AG08395 (cell line): ENCODE measurements around the gene SMTN.
A peak's percentile ranks its signal among the peaks of the same experiment; 100 is the strongest.
"Not testable (repeated sequence)": the region's sequence is repeated elsewhere in the genome, so short reads cannot be mapped to it uniquely, and the experiment has no call there.

ENCODE experiments used
- DNase-seq: peaks from one replicate; pipeline ENCODE4 v3.0.0; 2012; ENCODE audit warnings: mixed read lengths, low spot score

Gene SMTN

GRCh38 chr22:31073125-31073524 lies 8.0 kb upstream of the SMTN start:
- not testable (repeated sequence) for DNase-seq

- DNase-seq = not testable (repeated sequence)
Measured at GRCh38 chr22:31073545-31074145, 7.5 kb upstream of the SMTN start.

GRCh38 chr22:31075961-31076360 lies 5.2 kb upstream of the SMTN start:
- DNase-seq = peak; percentile 87

- no peak for DNase-seq
Measured at GRCh38 chr22:31077681-31078080, 3.4 kb upstream of the SMTN start.

- DNase-seq = peak; percentile 60
Measured at GRCh38 chr22:31078389-31078788, 2.7 kb upstream of the SMTN start.

DNA sequence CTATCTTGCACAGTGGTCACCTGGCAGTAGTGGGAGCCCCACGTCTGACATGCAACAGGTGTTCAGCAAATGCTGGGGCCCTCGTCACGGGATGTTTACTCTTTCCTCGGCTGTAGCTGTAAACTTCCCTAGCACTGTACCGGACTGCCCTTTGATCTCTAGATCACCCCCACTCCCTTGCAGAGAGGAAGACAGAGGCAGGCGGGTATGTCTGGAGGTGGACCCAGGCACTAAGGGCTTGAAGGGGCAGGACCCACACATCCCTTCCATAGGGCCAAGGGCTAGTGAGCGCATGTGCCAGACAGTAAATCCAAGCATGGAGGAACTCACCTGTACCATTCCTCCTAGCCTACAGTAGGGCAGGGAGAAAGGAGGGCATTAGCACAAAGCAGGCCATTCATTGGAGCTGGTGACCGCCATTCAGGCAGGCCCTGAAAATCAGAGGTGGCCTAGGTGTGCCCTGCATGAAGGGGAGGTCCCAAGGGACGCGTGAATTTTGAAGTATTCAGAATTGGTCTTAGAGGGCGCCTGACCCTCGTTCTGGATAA lies 1.9 kb upstream of the SMTN start:
- no peak for DNase-seq

GRCh38 chr22:31080164-31080847 lies 812 bp upstream of the SMTN start:
- no peak for DNase-seq

GRCh38 chr22:31081963-31082605 lies 966 bp downstream of the SMTN start:
- DNase-seq = peak; percentile 31

- DNase-seq = peak; percentile 74
Measured at GRCh38 chr22:31082606-31083376, 1.7 kb downstream of the SMTN start.

GRCh38 chr22:31083377-31083768 lies 2.3 kb downstream of the SMTN start:
- DNase-seq = no peak

DNA sequence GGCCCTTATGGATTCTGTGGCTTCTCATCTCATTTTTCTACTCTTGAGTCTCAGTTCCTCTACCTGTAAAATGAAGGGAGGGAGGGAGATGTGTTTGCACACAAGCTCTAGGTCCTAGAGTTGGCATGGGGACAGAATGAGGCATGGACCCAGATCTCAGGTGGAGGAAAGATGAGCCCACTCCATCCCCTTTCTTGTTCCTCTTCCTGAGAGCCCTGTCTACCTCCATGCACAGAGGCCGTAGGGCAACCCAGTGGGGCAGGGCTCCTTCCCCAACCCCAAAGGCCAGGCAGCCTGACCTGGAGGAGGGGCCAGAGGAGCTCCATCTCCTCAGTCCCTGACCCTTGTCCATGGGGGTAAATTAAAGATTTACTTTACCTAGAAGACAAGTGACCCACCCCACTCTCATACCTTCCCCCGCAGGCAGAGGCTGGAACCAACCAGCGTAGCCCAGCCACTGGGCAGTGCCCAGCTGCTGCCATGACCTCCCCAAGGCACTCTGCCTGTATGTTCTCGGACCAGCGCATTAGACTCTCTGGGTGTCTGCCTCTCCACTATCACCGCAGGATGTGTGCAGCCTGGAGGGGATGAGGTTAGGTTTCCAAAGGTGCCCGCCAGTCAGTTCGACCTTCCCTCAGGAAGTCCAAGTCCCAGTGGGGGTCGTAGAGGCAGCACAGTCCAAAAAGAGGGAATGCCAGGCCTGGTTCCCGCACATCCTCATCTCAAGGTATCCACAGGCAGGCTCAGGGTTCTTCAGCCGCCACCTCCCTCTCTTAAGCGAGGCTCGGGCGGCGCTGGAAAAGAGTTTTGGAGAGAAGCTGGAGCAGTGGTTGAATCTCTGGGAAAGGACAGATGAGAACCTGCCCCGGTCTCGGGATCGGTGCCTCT lies 3.0 kb downstream of the SMTN start:
- no peak for DNase-seq

GRCh38 chr22:31084811-31085492 lies 3.8 kb downstream of the SMTN start:
- peak; percentile 92 for DNase-seq

DNA sequence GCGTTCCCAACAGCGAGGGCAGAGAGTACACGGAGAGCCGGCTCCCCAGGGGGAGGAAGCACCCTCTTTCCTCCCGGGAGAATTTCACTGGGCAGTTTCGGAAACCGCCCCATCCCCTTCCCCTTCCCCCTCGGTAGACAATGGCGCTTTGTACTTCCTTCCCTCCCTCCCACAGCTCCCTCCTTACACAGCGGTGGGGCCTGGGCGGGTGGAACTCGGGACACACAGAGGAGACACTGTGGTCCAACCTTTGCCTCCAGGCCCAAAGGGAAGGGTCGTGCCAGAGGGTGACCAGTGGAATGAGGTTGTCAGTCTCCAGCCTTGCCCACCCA lies 4.3 kb downstream of the SMTN start:
- DNase-seq = peak; percentile 22

DNA sequence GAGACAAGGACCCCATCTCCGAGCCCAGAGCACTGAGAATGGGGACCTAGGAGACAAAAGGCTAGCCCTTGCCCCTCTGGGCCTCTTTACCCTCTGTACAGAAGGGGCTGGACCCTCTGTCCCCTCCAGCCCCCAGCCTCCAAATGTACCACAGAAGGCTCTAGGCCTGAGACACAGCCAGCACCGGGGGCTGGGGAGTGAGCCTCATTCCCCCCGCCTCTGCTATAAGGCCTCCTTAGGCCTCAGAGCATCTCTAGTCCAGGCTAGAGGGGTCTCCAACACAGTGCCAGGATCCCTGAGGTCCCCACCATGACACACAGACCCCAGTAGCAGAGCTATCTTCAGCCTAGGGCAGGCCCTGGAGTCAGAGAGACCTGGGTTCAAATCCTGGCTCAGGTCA lies 4.8 kb downstream of the SMTN start:
- DNase-seq = no peak

- no peak for DNase-seq
Measured at GRCh38 chr22:31086703-31087330, 5.7 kb downstream of the SMTN start.

GRCh38 chr22:31087744-31088215 lies 6.7 kb downstream of the SMTN start:
- no peak for DNase-seq

DNA sequence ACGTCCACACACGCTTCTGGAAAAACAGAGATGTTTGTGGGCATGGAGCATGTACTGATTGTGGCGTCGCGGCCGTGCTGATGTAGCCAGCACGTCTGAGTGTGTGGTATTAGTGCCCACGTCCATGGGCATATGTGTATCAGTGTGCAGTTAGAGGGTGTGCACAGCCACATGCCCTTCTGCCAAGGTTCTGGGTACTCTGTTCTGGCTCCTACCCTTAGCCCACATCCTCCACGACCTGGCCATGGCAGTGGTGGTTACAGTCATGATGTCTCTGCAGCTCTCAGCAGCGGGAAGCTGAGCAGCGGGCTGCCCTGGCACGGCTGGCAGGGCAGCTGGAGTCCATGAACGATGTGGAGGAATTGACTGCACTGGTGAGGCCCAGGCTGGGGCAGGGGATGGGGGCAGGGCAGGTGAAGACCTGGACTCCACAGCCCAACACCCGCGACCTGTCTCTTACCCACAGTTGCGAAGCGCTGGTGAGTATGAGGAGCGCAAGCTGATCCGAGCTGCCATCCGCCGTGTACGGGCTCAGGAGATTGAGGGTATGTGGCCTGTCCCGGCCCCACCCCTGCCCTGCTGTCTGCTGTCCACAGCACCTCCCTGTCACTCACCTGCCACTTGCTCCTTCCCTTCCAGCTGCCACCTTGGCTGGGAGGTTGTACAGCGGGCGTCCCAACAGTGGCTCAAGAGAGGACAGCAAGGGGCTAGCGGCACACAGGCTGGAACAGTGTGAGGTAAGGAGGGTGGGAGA lies 7.3 kb downstream of the SMTN start:
- DNase-seq = no peak

- DNase-seq = peak; percentile 55
Measured at GRCh38 chr22:31089160-31090100, 8.3 kb downstream of the SMTN start.
